K562 (cell line): Measurements from ENCODE around the gene CELA3A. TPM values are rescaled to one million over a fixed set of nuclear protein-coding genes. Genes with fewer than 3 reads are reported as not detected.
A peak's percentile ranks its signal among the peaks of the same experiment; 100 is the strongest.

ENCODE experiments used
- CBFA2T3 ChIP-seq: fragments of 450-650 bp; IDR thresholded peaks from 2 replicates; pipeline ENCODE4 v1.6.1; 2017
- CEBPG ChIP-seq, 3 experiments: fragments of 200-800 bp in 1 of 3; sonication (Bioruptor generic) in 1 of 3; sonication (generic) in 1 of 3; formaldehyde crosslinking in 1 of 3; IDR thresholded peaks in 2 of 3; conservative IDR thresholded peaks in 1 of 3; 2 replicates each; pipeline versions ENCODE4 v1.6.1 to v1.8.0; 2016 to 2022; ENCODE audit warnings: missing compliant biosample characterization in 2 of 3, missing genetic modification characterization in 2 of 3, mild to moderate bottlenecking in 1 of 3, missing genetic modification reagents in 1 of 3
- GATAD2B ChIP-seq: fragments of 450-650 bp; IDR thresholded peaks from 2 replicates; pipeline ENCODE4 v1.6.1; 2017; ENCODE audit warnings: mild to moderate bottlenecking, borderline replicate concordance
- HDGF ChIP-seq: fragments of 450-650 bp; IDR thresholded peaks from 2 replicates; pipeline ENCODE4 v1.6.1; 2016
- HIVEP1 ChIP-seq: fragments of 250-450 bp; sonication (Bioruptor Pico); IDR thresholded peaks from 2 replicates; pipeline ENCODE4 v1.4.0; 2020; ENCODE audit warnings: mild to moderate bottlenecking
- HOMEZ ChIP-seq: fragments of 250-450 bp; sonication (Bioruptor Pico); IDR thresholded peaks from 2 replicates; pipeline ENCODE4 v1.4.0; 2020; ENCODE audit warnings: mild to moderate bottlenecking, moderate library complexity
- KDM5B ChIP-seq: fragments of 200-600 bp; sonication (generic); IDR thresholded peaks from 2 replicates; pipeline ENCODE4 v1.6.1; 2012; ENCODE audit warnings: low read depth, mild to moderate bottlenecking, moderate library complexity, low read length, control low read depth, inconsistent platforms; ENCODE audit not compliant: insufficient replicate concordance
- MEF2D ChIP-seq: conservative IDR thresholded peaks from 2 replicates; pipeline ENCODE4 v1.6.1; 2016; ENCODE audit warnings: low read depth, missing genetic modification characterization, missing compliant biosample characterization
- MLLT1 ChIP-seq, 2 experiments: fragments of 450-650 bp; IDR thresholded peaks; 2 replicates each; pipeline ENCODE4 v1.6.1; 2016
- NFRKB ChIP-seq: fragments of 450-650 bp; IDR thresholded peaks from 2 replicates; pipeline ENCODE4 v1.6.1; 2016; ENCODE audit warnings: low read depth
- POLR2AphosphoS2 ChIP-seq: IDR thresholded peaks from 2 replicates; pipeline ENCODE4 v1.6.1; 2012; ENCODE audit warnings: low read length, improper control_type of control experiment
- RAD51 ChIP-seq: fragments of 450-650 bp; IDR thresholded peaks from 2 replicates; pipeline ENCODE4 v1.7.1; 2016; ENCODE audit warnings: low read depth, mild to moderate bottlenecking, borderline replicate concordance
- TEAD4 ChIP-seq, 2 experiments: sonication (generic) in 1 of 2; formaldehyde crosslinking in 1 of 2; IDR thresholded peaks; 2 replicates each; pipeline versions ENCODE4 v1.6.1 to v1.8.0; 2012 to 2022; ENCODE audit warnings: borderline replicate concordance in 1 of 2, inconsistent platforms in 1 of 2, low read length in 1 of 2, mild to moderate bottlenecking in 1 of 2, missing genetic modification reagents in 1 of 2
- TRIM25 ChIP-seq: fragments of 450-650 bp; IDR thresholded peaks from 2 replicates; pipeline ENCODE4 v1.7.0; 2016; ENCODE audit warnings: borderline replicate concordance
- ZBTB2 ChIP-seq: fragments of 450-650 bp; IDR thresholded peaks from 2 replicates; pipeline ENCODE4 v1.6.1; 2016; ENCODE audit warnings: antibody characterized with exemption
- ZBTB26 ChIP-seq: fragments of 450-650 bp; formaldehyde crosslinking; IDR thresholded peaks from 2 replicates; pipeline ENCODE4 v1.4.0; 2022; ENCODE audit warnings: missing genetic modification characterization
- ZC3H11A ChIP-seq: IDR thresholded peaks from 2 replicates; pipeline ENCODE4 v1.6.1; 2012; ENCODE audit warnings: low read depth, low read length, improper control_type of control experiment
- ZNF589 ChIP-seq: fragments of 200-800 bp; sonication (Bioruptor generic); IDR thresholded peaks from 2 replicates; pipeline ENCODE4 v1.6.1; 2016; ENCODE audit warnings: low read depth, missing genetic modification characterization, missing compliant biosample characterization
- polyA plus RNA-seq, 8 experiments: library from polyadenylated mRNA; depleted of rRNA in 4 of 8; stranded (reverse) in 5 of 8; unstranded in 3 of 8; fragments of >200 nt; fragmentation: Nextera tagmentation in 2 of 8; fragmentation: Illumina TruSeq in 1 of 8; extraction: Ambion mirVana in 2 of 8; extraction: Trizol in 1 of 8; gene quantifications; 2 replicates each; pipeline versions ENCODE4 v1.2.1 to v1.2.3, GENCODE V29; 2011 to 2014; ENCODE audit warnings: inconsistent platforms in 1 of 8, missing spikeins in 1 of 8
- total RNA-seq, 7 experiments: library from RNA; depleted of rRNA in 6 of 7; stranded (reverse); fragments of >200 nt in 6 of 7; fragmentation: Illumina TruSeq in 2 of 7; extraction: Trizol in 2 of 7; gene quantifications; 2 replicates each; pipeline versions ENCODE4 v1.2.1 to v1.2.3, GENCODE V29; 2011 to 2021; ENCODE audit warnings: low replicate concordance in 1 of 7

CELA3A gene
- total and polyA plus RNA-seq, 9 of the 15 experiments (the other 6 are each of a cell fraction or from before 2014, with no cell fraction given) = 5.4 TPM; not detected in 8

GRCh38 chr1:22053017-22053860, 51.8 kb downstream of the CELA3A start (continued):
- TF ChIP-seq ZBTB26 (CRISPR knock-in tag) (0 out of 2 replicates have a peak, but pooled peaks have one; percentile 63), NFRKB (no peak; the same call in 1 of the 2 replicates), KDM5B (no peak), HDGF (peak; percentile 69; the same call in 1 of the 2 replicates), MLLT1 (IDR thresholded peaks at IDR 0.05) (0 out of 4 replicates have a peak, but pooled peaks of 1 of the 2 experiments have one; percentile 35), CEBPG (CRISPR knock-in tag; IDR thresholded peaks at IDR 0.05) (peak; percentile 82), CEBPG (tag; conservative IDR thresholded peaks at IDR 0.05 in 1 of 2, IDR thresholded peaks at IDR 0.05 in 1 of 2) (peak; percentile 92 to 95), MEF2D (tag) (peak; percentile 72; the same call in 1 of the 2 replicates), ZNF589 (CRISPR knock-in tag) (0 out of 2 replicates have a peak, but pooled peaks have one; percentile 20), GATAD2B (peak; percentile 72; the same call in 1 of the 2 replicates), ZC3H11A (no peak), TEAD4 (IDR thresholded peaks at IDR 0.05; ENCODE audit: low read length) (0 out of 2 replicates have a peak, but pooled peaks have one; percentile 5), TEAD4 (CRISPR knock-in tag; IDR thresholded peaks at IDR 0.05; ENCODE audit: borderline replicate concordance) (no peak), HIVEP1 (CRISPR knock-in tag) (no peak), POLR2AphosphoS2 (0 out of 2 replicates have a peak, but pooled peaks have one; percentile 9), CBFA2T3 (0 out of 2 replicates have a peak, but pooled peaks have one; percentile 23), HOMEZ (CRISPR knock-in tag) (no peak), RAD51 (no peak), ZBTB2 (no peak; the same call in 1 of the 2 replicates), TRIM25 (0 out of 2 replicates have a peak, but pooled peaks have one; percentile 69)
